ENCODE results near the gene SF3B2. TPM values are rescaled to one million over a fixed set of nuclear protein-coding genes. Genes with fewer than 3 reads are reported as not detected.

SF3B2 gene
- total RNA-seq, 2 donors from 2014 or later = 222 to 223 TPM

DNA sequence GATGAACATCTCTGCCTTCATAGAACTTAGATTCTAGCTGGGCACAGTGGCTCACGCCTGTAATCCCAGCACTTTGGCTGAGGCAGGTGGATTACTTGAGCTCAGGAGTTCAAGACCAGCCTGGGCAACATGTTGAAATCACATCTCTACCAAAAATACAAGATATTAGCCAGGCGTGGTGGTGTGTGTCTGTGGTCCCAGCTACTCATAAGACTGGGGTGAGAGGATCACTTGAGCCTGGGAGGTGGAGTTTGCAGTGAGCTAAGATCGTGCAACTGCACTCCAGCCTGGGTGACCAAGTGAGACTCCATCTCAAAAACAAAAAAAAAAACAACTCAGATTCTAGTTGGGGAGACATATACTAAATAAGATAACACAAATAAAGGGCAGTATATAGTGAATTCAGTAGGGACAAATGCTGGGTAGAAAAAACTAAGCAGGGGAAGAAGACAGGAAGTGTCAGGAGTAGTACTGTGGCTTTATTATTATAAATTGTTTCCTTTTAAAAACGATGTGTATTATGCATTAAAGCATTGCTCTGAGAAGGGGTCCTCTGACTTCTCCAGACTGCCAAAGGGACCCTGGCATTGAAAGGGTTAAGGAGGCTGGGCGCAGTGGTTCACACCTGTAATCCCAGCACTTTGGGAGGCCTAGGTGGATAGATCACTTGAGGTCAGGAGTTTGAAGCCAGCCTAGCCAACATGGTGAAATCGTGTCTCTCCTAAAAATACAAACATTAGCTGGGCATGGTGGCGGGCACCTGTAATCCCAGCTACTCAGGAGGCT lies 64.6 kb downstream of the SF3B2 start:
- peak overlapping the region; percentile 76 to 92 for H3K4me3 Mint-ChIP-seq
- no peaks in the 10 kb centered on the region for H3K9me3 Mint-ChIP-seq
- H3K27ac Mint-ChIP-seq = peak overlapping the region; percentile 98
- no peaks in the 10 kb centered on the region for H3K36me3 Mint-ChIP-seq (ENCODE audit: insufficient read depth in 2 of 2)
- H3K27me3 Mint-ChIP-seq (ENCODE audit: low read depth) = no peaks in the 10 kb centered on the region
- ATAC-seq (replicated peaks in 1 of 2) (peak in 1 of 2 donors; percentile 27), DNase-seq (no peak)
- peaks cover 98% of the 10 kb centered on the region for H3K4me1 Mint-ChIP-seq (ENCODE audit: low read depth)

DNA sequence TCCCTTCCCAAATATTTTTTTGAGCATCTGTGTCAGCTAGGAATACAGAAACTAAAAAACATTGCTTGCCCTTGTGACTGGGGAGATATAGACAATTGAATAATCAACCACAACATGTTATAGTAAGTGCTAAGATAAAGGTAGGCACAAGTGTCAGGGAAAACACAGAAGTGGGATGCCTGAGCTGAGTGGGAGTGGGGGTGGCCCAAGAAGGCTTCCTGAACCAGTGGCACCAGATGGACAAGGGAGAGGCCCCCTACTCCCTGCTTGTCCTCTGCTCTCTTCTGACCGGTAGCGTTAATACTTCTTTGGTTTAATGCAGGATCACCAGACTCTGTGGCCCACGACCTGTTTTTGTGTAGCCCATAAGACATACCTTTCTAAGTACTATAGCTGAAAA lies 66.7 kb downstream of the SF3B2 start:
- Mint-ChIP-seq H3K9me3 (no peaks in the 10 kb centered on the region), H3K36me3 (ENCODE audit: insufficient read depth in 2 of 2) (no peaks in the 10 kb centered on the region), H3K4me1 (ENCODE audit: low read depth) (peaks cover 86% of the 10 kb centered on the region), H3K27me3 (ENCODE audit: low read depth) (no peaks in the 10 kb centered on the region), H3K4me3 (peak overlapping the region; percentile 15 to 31), H3K27ac (peak overlapping the region; percentile 25)
- ATAC-seq (replicated peaks in 1 of 2) = no peak
- DNase-seq = no peak

Other genes with a start within 250 kb of the SF3B2 start
- 1 to 10 TPM; 2.2 to 4.6 TPM for gene SNX32, start 218.4 kb upstream of the SF3B2 start, total RNA-seq
- 100 to 1,000 TPM; 477 to 512 TPM for gene CFL1, start 194.2 kb upstream of the SF3B2 start, total RNA-seq
- gene MUS81, start 191.9 kb upstream of the SF3B2 start, total RNA-seq = 10 to 100 TPM; 80.6 to 94.8 TPM
- 10 to 100 TPM; 22.4 to 26.0 TPM for gene EFEMP2, start 179.6 kb upstream of the SF3B2 start, total RNA-seq
- gene CTSW, start 172.5 kb upstream of the SF3B2 start, total RNA-seq = 10 to 100 TPM; 16.8 to 27.8 TPM
- gene FIBP, start 163.9 kb upstream of the SF3B2 start, total RNA-seq = 10 to 100 TPM; 86.4 to 91.9 TPM
- gene CCDC85B, start 161.7 kb upstream of the SF3B2 start, total RNA-seq = 10 to 100 TPM; 35.4 to 37.5 TPM
- 10 to 100 TPM; 11.9 to 18.8 TPM for gene FOSL1, start 152.0 kb upstream of the SF3B2 start, total RNA-seq
- gene C11orf68, start 133.3 kb upstream of the SF3B2 start, total RNA-seq = 10 to 100 TPM; 34.7 to 36.5 TPM
- gene DRAP1, start 132.9 kb upstream of the SF3B2 start, total RNA-seq = 100 to 1,000 TPM; 126 to 145 TPM
- not detected for gene TSGA10IP, start 106.9 kb upstream of the SF3B2 start, total RNA-seq
- 10 to 100 TPM; 63.2 to 75.9 TPM for gene SART1, start 90.6 kb upstream of the SF3B2 start, total RNA-seq
- 10 to 100 TPM; 39.1 to 40.8 TPM for gene EIF1AD, start 50.2 kb upstream of the SF3B2 start, total RNA-seq
- 100 to 1,000 TPM; 166 to 174 TPM for gene BANF1, start 49.9 kb upstream of the SF3B2 start, total RNA-seq
- gene CST6, start 40.4 kb upstream of the SF3B2 start, total RNA-seq = under 1 TPM; 0.34 to 0.79 TPM
- under 1 TPM in 1 of 2 donors, not detected in 1; 0.49 TPM for gene CATSPER1, start 25.9 kb upstream of the SF3B2 start, total RNA-seq
- gene GAL3ST3, start 3.2 kb upstream of the SF3B2 start, total RNA-seq = under 1 TPM; 0.36 to 0.42 TPM
- 100 to 1,000 TPM; 104 to 114 TPM for gene PACS1, start 17.9 kb downstream of the SF3B2 start, total RNA-seq
- 10 to 100 TPM; 51.9 to 54.8 TPM for gene KLC2, start 205.3 kb downstream of the SF3B2 start, total RNA-seq
- 100 to 1,000 TPM; 127 to 139 TPM for gene RAB1B, start 216.3 kb downstream of the SF3B2 start, total RNA-seq
- 1 to 10 TPM; 1.2 to 3.5 TPM for gene CNIH2, start 225.8 kb downstream of the SF3B2 start, total RNA-seq
- gene YIF1A, start 236.8 kb downstream of the SF3B2 start, total RNA-seq = 10 to 100 TPM; 42.9 to 50.8 TPM
- under 1 TPM in 1 of 2 donors, not detected in 1; 0.10 TPM for gene TMEM151A, start 239.5 kb downstream of the SF3B2 start, total RNA-seq

Data from activated T-cell treated with anti-CD3 and anti-CD28 coated beads, Interleukin-2, amount 50 U/mL, for 72 hours (primary cell).